NCI-H1105 (cell line): ENCODE data around the gene LRRC32.

ENCODE experiments used
- DNase-seq: peaks from one replicate; lab custom pipeline; 2025; lab: John Stamatoyannopoulos, UW

Gene LRRC32, protein sequence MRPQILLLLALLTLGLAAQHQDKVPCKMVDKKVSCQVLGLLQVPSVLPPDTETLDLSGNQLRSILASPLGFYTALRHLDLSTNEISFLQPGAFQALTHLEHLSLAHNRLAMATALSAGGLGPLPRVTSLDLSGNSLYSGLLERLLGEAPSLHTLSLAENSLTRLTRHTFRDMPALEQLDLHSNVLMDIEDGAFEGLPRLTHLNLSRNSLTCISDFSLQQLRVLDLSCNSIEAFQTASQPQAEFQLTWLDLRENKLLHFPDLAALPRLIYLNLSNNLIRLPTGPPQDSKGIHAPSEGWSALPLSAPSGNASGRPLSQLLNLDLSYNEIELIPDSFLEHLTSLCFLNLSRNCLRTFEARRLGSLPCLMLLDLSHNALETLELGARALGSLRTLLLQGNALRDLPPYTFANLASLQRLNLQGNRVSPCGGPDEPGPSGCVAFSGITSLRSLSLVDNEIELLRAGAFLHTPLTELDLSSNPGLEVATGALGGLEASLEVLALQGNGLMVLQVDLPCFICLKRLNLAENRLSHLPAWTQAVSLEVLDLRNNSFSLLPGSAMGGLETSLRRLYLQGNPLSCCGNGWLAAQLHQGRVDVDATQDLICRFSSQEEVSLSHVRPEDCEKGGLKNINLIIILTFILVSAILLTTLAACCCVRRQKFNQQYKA

DNA sequence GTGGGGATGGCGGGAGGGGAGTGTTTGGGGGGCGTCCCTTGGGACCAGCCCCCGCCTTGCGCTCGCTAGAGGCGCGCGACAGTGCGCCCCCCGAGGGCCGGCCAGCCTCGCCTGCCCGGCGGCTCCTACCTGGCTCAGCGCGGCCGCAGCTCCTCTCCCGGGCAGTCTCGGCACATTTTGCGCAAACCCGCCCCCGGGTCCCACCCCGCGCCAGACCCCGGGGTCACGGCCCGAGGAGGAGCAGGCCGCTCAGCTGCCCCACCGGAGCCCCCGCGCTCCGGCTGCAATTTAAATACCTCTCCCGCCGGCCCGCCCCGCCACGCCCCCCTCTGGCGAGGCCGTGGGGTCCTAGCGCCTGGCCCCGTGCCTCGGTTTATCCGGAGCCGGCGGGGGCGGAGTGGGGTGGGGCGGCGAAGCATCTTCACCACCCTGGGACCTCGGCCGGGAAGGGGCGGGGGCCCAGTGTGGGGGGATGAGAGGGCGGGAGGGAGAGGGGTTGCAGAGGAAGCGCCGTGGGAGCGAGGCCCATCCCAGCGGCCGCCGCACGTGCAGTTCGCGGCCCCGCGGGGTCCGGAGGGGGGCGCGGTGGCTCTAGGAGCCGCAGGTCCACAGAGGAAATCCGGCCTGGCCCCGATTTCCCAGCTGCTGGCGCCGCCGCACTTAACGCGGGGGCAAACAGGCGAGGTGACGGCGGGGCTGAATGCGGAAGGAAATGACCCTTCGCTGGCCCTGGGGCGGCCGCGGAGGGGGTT is at the start of gene LRRC32:
TSS of gene LRRC32 (minus strand) at position 263 of the 752 bp plus-strand sequence. CDS start 4,793 bp downstream, outside the sequence.
- DNase-seq = no peak

DNA sequence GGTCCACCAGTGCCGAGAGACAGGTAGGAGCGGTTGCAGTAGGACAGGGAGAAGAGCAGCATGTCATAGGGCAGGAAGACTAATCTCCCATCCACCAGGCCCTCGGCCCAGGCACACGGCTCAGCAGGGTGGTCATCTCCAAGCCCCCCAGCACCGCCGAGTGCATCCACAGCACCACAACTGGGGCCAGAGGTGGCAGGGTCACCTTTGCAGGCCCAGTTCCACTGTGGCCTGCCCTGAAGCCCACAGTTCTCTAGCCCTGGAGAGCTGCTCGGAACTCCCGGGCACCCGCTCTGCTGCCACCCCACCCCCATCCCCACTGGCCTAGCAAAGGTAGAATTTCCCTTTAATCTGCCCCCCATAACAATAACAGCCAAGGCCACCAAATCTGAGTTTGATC is 49.1 kb upstream of the LRRC32 start:
- DNase-seq = no peak

DNA sequence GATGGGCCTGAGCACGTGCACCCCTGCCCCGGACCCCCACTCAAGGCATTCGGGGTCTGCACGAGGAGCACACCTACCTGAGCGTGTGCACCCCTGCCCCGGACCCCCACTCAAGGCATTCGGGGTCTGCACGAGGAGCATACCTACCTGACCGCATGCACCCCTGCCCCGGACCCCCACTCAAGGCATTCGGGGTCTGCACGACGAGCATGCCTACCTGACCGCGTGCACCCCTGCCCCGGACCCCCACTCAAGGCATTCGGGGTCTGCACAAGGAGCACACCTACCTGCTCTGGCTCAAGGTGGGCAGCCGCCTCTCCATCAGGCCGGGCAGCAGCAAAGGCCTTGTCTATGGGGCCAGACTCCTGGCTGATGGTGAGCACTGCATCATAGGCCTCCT is 48.7 kb upstream of the LRRC32 start:
- no peak for DNase-seq

DNA sequence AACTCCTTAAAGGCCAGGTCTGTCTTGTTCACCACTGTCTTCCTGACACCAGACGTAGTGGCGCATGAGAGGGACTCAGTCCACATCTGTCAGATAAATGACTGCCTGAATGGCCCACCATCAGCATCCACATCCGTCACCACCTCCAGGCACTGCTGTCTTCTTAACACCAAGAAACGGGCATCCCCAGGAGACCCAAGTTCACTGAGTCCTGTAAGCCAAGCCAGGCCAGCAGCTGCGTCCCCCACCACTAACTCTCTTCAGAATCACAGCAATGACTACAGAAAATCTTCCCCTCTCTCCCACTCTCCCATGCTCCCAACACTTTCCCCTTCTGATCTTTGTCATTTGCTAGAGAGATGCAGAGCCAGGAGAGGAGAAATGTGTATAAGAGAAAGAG is 47.3 kb upstream of the LRRC32 start:
- DNase-seq = no peak

DNA sequence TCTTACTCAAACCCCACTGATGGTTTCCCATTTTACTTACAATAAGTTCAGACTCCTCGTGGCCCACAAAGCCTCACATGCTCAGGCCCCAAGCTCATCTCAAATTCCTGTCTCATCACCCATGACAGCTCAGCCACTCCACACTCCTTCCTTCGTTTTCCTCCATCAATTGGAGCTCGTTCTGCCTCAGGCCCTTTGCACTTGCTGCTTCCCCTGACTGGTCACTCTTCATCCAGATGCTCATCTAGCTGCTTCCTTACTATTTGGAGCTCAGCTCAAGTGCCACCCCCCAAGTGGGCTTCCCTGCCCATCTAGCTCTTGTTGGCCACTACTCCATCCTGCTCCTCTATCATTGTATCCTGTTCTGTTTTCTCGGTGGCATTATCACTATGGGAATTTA is 46.8 kb upstream of the LRRC32 start:
- DNase-seq = no peak

DNA sequence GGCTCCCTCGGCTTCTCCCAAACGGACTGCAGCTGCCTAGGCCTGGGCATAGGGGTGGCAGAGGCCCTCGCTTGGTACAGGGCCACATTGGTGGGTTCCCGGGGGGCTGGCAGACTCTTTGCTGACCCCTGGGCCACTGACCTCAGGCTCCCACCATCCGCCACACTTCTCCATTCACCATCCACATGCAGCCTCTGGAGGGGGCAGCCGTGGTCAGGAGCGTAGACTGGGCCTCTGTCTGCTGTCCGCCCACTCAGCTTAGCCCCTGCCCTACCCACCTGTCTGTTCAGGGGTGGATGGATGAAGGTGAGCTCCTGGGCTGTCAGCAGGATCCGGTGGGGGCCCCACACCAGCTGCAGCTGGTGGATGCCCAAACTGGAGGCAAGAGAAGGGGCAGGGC is 45.7 kb upstream of the LRRC32 start:
- DNase-seq = no peak

DNA sequence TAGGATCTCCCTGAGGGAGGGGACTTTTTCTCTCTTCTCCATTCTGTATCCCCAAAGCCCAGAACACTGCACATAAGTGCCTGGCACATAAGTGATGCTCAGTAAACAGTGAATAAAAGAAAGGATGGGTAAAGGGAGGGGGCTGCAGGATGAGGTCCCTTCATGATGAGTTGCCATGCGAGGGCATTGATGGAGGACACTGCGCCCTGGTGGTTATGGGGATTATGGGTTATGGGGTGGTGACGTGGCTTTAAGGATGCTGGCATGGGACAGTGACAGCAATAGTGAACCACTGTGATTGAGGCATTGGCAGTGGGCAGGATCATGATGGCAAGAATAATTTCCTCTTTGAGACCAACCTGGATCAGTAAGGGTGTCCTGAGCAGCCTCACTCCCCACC is 43.9 kb upstream of the LRRC32 start:
- no peak for DNase-seq

DNA sequence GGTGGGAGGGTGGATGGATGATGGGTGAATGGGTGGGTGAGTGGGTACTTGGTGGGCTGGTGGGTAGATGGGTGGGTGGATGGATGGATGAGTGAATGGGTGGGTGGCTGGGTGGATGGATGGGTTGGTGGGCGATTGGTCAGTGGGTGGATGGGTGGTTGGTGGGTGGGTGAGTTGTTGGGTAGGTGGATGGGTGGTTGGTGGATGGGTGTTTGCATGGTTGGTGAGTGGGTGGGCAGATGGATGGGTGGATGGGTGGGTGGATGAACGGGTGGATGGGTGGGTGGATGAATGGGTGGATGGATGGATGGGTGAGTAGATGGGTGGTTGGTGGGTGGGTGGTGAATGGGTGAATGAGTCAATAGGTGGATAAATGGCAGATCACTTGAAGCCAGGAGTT is 43.0 kb upstream of the LRRC32 start:
- DNase-seq = no peak

DNA sequence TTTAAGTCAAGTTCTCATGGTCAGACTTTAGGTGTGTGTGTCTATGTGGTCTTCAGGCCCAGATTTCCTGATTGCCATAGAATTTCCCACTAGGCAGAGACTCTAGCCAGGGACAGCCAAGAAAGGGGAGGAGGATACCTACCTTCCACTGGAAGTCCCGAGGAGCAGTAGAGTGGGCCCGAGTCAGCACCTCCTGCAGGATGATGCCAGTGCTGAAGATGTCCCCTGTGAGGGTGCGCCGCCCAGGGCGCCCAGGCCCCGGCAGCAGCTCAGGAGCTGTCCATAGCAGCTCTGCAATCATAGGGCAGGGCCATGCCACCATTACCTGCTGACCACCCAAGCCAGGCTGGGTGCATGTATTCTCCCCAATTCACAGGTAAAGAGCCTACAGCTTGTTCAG is 41.6 kb upstream of the LRRC32 start:
- no peak for DNase-seq

DNA sequence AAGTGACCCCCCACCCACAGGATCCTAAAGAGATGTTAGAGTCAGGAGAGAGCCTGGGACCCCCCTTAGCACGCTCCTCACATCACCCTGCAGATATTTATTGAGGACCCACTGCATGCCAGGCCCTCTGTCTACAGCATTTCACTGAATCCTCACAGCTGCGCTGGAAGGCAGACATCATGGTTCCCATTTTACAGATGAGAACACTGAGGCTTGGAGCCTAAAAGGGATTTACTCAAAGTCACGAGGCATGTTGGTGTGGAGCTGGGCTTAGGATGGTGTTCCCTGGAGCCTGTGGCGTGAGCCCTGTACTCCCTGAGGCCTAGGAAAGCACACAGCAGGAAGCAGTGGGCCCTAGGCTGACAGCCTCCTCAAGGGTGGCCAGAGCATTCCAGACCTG is 39.2 kb upstream of the LRRC32 start:
- DNase-seq = no peak

DNA sequence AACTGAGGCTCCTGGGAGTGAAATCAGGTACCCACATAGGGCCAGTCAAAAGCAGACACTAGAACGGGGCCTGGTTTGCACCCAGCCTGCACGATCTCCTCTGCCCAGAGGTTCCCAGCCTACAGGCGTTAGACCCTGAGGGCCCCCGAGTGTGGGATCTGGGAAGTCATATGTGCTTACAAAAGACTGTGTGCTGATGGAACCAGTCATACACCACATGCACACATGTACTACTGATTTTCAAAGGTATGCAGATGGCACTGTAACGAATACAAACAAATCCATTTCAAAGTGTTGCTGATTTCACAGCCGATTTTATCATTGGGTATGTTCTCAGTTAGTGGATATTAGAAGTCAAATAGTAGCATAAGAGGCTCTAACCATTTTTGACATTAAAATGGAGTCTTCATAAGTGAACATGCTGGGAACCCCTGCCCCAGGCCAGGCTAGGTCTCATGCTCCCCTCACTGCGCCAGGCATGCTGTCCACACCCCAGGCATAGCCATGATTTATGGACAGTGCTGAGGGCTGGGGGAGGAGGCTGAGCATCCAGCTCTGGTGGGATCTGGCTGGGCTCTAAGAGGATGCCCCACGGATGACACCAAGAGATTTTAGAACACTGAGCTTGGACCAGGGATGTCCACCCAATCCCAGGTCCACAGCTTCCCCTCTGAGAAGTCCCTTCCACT is 38.6 kb upstream of the LRRC32 start:
- no peak for DNase-seq

DNA sequence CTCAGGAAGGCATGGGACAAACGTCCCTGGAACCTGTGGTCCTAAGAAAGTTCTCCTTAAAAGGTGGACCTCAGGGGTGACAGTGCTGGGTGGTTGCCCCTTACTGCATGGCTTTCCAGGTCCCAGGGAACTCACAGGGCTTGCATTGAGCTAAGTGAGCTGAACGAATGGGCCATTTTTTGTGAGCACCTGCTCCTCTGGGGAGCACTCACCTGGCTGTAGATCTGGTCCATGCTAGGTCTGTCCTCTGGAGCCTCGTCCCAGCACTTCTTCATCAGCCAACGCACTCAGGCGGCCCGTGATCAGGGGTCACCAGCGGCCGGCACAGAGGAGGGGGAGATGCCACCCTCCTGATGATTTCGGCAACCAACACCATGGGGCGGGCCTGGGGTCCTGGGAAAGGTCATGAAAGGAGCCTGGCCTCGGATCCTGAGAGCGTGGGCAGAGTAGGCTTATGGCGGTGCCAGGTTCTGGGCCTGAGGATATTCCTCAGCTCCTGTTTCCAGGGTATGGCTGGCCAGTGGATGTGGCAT is 36.8 kb upstream of the LRRC32 start:
- DNase-seq = no peak

DNA sequence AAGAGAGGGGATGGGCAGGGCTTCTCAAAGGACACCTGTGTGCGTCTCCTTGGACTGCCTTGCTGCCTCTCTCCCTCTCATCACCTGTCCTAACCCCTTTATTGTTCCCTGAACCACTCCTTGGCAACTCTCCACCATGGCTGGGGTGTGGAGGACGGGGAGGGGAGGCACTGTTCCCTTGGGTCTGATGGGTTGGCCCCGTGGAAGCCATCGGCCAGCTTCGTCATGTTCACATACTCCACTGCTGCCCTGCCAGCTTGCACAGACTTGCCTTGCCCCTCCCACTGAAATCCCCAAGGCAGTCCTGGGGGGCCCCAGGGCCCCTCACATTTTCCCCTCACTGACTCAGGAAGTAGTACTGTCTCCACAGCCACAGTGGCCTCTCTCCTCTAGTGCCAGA is 36.1 kb upstream of the LRRC32 start:
- peak; percentile 49 for DNase-seq

DNA sequence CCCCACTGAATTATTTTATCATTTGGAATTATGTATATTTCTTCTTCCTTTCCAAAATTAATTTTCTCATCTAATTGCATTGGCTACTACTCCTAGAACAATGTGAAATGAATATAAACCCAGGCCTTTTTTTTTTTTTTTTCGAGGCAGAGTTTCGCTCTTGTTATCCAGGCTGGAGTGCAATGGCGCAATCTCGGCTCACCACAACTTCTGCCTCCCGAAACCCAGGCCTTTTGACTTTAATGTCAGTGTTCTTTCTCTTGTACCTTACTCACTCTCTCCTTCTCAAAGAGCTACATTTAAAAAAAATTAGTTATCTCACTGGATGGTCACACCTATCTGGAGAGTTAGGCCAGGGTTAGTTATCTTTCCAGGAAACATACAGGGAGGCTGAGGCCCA is 35.3 kb upstream of the LRRC32 start:
- no peak for DNase-seq

DNA sequence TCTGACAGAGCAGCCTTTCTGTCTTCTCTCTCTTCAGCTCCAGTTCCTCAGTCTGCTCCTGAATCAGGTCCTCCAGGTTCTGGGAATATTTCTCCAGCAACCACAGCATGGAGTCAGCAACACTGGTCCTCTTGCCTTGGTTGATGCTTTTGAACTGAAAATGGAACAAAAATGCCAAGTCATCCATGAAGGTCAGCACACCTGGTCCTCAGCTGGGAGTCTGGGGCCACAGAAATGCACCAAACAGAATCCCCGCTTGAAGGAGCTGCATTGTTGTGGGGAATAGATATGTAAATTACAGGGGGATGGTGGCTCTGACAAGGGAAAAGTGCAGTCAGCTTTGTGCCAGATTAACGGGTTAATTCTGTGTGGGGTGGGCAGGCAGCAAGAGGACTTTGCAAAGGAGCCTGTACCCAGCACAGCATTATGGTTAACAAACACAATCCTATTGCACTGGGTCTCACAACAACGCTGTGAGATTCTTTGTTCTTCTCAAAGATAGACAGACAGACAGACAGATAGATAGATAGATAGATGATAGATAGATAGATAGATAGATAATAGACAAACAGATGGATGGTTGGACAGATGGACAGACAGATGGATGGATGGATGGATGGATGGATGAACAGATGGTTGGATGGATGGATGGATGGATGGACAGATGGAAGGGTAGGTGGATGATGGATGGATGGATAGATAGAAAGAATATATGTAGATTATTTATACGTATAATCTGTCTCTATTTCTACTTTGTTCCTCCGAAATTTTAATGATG is 33.8 kb upstream of the LRRC32 start:
- no peak for DNase-seq

DNA sequence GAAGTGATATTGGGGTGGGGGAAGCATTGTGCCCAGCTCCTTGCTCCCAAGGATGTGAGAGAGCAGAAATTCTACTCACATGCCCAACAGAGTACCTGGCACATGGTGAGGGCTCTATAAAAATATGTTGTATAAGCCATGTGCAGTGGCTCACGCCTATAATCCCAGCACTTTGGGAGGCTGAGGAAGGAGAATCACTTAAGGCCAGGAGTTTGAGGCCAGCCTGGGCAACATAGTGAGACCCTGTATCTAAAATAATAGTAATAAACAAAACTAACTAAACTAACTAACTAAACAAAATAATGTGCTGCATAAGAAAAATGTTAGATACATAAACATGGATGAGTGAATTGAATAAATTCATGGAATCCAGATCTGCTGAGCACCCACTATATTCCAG is 33.2 kb upstream of the LRRC32 start:
- no peak for DNase-seq

DNA sequence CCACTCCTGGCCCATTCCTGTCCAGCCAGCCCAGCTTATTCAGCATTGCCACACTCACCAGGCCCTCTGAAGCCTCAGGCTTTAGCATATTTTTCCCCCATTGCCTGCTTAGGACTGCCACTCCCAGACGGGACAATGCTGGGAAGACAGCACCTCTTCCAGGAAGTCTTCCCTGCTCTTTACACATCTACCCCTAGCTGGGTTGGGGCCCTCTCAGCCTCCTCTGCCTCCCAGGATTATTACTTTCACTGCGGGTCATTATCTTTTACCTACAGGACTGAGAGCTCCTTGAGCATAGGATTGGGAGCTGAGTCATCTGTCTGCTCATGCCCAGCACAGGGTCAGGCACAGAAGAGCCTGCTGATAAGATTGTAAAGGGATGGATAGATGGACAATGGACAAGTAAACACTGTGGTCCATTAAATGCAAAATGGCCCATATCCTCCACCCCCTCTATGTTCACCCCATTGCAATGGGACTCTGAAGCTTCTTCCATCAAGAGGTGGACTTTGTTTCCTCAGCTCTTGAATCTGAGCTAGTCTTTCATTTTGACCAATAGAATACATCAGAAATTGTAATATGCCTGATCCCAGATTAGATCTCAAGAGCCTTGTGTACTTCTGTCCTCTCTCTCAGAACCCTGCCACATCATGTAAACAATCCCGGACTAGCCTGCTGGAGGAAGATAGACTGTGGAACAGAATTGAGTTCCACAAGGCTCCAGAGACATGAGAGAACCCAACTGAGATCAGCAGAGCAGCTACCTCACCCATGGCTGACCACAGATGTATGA is 32.0 kb upstream of the LRRC32 start:
- no peak for DNase-seq

DNA sequence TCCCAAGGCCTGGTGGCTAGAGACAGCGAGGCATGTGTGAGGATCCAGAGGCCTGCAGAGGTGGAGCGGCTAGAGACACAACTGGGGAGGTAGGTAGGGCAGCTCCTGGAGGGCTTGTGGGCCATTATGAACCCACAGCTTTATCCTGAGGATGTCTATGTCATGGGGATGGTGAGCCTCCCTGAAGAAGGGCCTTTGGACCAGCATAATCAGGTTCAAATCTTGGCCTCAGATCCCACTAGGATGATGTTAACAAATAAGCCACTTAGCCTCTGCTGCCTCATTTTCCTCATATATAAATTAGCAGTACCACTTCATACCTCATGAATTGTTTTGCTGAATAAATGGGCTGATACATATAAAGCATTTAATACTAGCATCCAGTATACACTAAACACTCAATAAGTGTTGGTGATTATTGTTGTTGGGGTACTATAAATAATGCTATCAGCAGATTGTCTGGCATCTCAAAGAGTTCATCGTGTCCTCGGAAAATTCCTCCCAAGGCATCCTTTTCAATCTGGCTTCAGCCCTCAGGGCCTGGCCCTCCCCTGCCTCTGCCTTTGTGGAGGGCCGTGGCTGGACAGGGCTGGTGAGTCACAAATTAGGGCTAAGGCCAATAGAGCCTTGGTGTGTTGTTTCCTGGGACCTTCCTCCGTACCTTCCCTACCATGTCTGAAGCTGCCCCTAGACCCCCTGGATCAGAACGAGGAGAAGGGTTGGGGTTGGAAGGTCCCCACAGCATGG is 30.9 kb upstream of the LRRC32 start:
- no peak for DNase-seq

DNA sequence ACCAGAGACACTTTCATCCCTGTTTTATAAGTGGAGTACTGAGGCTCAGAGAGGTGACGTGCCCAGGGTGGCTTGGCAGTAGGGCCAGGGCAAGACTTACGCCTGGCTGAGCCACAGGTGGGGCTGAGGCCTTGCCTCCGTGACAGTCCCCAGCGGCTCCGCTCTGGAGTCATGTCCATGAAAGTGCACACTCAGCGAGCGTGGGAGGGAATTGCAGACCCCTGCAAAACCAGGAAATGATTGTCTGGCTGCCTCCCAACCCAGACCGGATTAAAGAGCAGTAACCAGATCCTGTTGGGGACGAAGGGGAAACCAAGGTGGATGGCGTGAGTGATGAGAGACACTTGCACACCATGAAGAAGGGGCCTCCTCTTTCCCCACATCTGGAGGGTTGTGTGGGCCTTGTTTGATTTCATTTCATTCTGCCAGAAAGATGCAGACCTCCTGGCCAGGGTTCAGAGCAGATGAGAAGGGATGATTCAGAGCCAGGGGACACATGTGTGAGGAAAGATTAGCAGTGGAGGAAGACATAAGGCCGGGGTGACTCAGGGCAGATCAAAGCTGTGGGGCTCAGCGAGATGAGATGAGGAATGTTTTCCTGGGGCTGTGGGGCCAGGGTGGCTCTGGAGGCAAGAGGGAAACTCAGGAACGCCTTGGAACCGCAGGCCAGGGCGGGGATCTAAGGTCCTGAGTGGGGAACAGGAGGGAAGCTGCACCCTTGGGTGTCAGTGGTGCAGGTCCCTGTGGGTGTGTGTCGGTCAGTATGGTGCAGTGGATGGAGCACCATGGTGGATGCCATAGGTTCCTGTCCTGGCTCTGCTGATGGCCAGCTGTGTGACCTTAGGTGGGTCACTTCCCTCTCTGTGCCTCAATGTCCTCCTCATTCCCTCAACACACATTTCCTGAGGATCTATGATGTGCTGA is 29.9 kb upstream of the LRRC32 start:
- no peak for DNase-seq
